Adipocyte (in vitro differentiated cells): ENCODE measurements around the gene LAPTM4A.

ENCODE experiments used
- DNase-seq: peaks from one replicate; pipeline ENCODE4 v3.0.0-alpha.2; 2015; ENCODE audit warnings: low read depth
- H3K27me3 ChIP-seq: replicated peaks from 2 replicates; pipeline ENCODE4 v1.7.0; 2013; ENCODE audit warnings: mild to moderate bottlenecking, low read length, moderate library complexity; ENCODE audit not compliant: control insufficient read depth, insufficient read depth
- H3K36me3 ChIP-seq: 2 replicates; pipeline ENCODE4 v1.7.0; 2013; ENCODE audit warnings: low read length, mild to moderate bottlenecking, moderate library complexity; ENCODE audit not compliant: control insufficient read depth, insufficient read depth, severe bottlenecking
- H3K4me1 ChIP-seq: 2 replicates; pipeline ENCODE4 v1.7.0; 2013; ENCODE audit warnings: mild to moderate bottlenecking, low read length, moderate library complexity; ENCODE audit not compliant: control insufficient read depth, insufficient read depth
- H3K4me3 ChIP-seq: 2 replicates; pipeline ENCODE4 v1.7.0; 2013; ENCODE audit warnings: mild to moderate bottlenecking, low read length, moderate library complexity
- H3K9ac ChIP-seq: 2 replicates; pipeline ENCODE4 v1.7.0; 2013; ENCODE audit warnings: mild to moderate bottlenecking, low read length, moderate library complexity
- H3K9me3 ChIP-seq: 2 replicates; pipeline ENCODE4 v1.7.0; 2013; ENCODE audit warnings: mild to moderate bottlenecking, low read length, moderate library complexity; ENCODE audit not compliant: control insufficient read depth

Gene LAPTM4A

DNA sequence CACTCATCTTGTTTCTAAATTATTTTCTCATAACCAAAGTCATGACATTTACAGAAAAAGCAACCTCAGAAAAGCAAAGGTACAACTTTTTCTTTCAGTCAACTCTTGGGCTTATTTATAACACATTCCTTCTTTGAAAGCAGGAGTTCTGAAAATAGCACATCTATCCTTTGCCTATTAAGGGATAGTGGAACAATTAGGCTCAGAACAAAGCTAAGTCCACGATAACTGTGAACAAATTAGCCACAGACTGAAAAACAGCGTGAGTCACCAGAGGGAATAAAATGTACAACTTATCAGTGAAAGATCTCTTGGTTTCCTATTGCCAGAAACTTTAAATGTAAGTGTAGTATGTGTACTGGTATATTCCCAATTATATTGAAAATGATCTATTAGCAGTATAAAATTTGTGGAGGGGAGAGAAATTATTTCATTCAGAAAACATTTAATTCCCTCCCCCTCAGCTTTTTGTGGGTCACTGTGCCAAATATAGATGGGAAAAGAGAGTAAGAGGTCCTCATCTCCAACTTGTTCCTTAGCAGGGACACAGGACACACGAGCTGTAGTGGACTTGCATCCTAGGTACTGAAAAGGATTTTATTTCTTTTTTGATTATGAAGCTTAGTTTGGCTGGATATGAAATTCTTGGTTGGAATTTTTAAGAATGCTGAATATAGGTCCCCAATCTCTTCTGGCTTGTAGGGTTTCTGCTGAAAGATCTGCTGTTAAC is 23.6 kb downstream of the LAPTM4A start:
- no peak overlapping the region for H3K4me3 ChIP-seq
- peaks cover 2% of the 10 kb centered on the region for H3K9me3 ChIP-seq
- DNase-seq = no peak
- H3K36me3 ChIP-seq = peaks cover 56% of the 10 kb centered on the region
- no peaks in the 10 kb centered on the region for H3K27me3 ChIP-seq
- H3K9ac ChIP-seq = peak overlapping the region; percentile 1
- peaks cover 14% of the 10 kb centered on the region for H3K4me1 ChIP-seq

- Histone ChIP-seq H3K36me3 (peaks cover 50% of the 10 kb centered on the region), H3K4me3 (no peak overlapping the region), H3K27me3 (no peaks in the 10 kb centered on the region), H3K9me3 (peaks cover 2% of the 10 kb centered on the region), H3K9ac (no peak overlapping the region), H3K4me1 (peaks cover 14% of the 10 kb centered on the region)
- DNase-seq = no peak
These were observed 24.2 kb downstream of the LAPTM4A start for GRCh38 chr2:20027260-20027677.

- H3K36me3 ChIP-seq = peaks cover 29% of the 10 kb centered on the region
- no peak for DNase-seq
- H3K9me3 ChIP-seq = peaks cover 13% of the 10 kb centered on the region
- H3K4me3 ChIP-seq = no peak overlapping the region
- H3K9ac ChIP-seq = no peak overlapping the region
- H3K27me3 ChIP-seq = no peaks in the 10 kb centered on the region
- H3K4me1 ChIP-seq = peaks cover 14% of the 10 kb centered on the region
These were observed 26.2 kb downstream of the LAPTM4A start for GRCh38 chr2:20025065-20025786.

GRCh38 chr2:20023688-20024087 is 27.7 kb downstream of the LAPTM4A start:
- H3K9me3 ChIP-seq = peaks cover 10% of the 10 kb centered on the region
- no peak overlapping the region for H3K9ac ChIP-seq
- H3K27me3 ChIP-seq = no peaks in the 10 kb centered on the region
- H3K4me3 ChIP-seq = no peak overlapping the region
- H3K36me3 ChIP-seq = peaks cover 14% of the 10 kb centered on the region
- peaks cover 14% of the 10 kb centered on the region for H3K4me1 ChIP-seq
- DNase-seq = no peak

DNA sequence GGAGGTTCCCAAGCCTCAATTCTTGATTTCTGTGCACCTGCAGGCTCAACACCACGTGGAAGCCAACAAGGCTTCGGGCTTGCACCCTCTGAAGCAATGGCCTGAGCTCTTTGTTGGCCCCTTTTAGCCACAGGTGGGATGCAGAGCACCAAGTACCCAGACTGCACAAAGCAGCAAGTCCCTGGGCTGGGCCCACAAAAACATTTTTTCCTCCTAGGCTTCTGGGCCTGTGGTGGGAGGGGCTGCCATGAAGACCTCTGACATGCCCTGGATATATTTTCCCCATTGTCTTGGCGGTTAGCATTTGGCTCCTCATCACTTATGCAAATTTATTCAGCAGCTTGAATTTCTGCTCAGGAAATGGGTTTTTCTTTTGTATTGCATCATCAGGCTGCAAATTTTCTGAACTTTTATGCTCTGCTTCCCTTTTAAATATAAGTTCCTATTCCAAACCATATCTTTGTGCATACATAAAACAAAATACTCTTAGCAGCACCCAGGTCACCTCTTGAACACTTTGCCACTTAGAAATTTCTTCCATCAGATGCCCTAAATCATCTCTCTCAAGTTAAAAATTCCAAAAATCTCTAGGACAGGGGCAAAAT is 29.9 kb downstream of the LAPTM4A start:
- no peak overlapping the region for H3K4me3 ChIP-seq
- H3K9me3 ChIP-seq = peaks cover 10% of the 10 kb centered on the region
- DNase-seq = no peak
- no peaks in the 10 kb centered on the region for H3K36me3 ChIP-seq
- no peak overlapping the region for H3K9ac ChIP-seq
- H3K4me1 ChIP-seq = no peaks in the 10 kb centered on the region
- H3K27me3 ChIP-seq = no peaks in the 10 kb centered on the region

DNA sequence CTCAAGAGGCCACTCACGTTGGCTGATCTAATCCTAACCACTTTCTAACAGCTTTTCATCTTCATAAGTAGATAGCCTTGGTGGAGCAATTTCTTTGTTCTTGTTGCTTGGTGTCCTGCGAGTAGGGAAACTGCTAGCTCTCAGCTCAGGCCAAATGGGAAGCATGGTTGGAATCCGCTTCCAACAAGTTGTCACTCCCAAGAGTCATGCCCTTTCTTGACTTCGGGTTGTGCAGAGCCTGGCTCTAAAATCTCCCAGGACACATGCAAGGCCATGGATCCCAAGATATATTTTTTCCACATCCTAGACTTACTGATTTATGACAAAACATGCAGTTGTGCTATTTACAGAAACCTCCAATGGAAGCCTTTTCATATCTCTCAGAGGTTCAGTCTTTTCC is 31.7 kb downstream of the LAPTM4A start:
- Histone ChIP-seq H3K36me3 (no peaks in the 10 kb centered on the region), H3K4me1 (no peaks in the 10 kb centered on the region), H3K27me3 (no peaks in the 10 kb centered on the region), H3K4me3 (no peak overlapping the region), H3K9ac (no peak overlapping the region), H3K9me3 (peaks cover 11% of the 10 kb centered on the region)
- no peak for DNase-seq

- Histone ChIP-seq H3K27me3 (no peaks in the 10 kb centered on the region), H3K9ac (no peak overlapping the region), H3K36me3 (no peaks in the 10 kb centered on the region), H3K9me3 (peaks cover 13% of the 10 kb centered on the region), H3K4me1 (no peaks in the 10 kb centered on the region), H3K4me3 (no peak overlapping the region)
- no peak for DNase-seq
These were observed 32.8 kb downstream of the LAPTM4A start for GRCh38 chr2:20018601-20019152.

DNA sequence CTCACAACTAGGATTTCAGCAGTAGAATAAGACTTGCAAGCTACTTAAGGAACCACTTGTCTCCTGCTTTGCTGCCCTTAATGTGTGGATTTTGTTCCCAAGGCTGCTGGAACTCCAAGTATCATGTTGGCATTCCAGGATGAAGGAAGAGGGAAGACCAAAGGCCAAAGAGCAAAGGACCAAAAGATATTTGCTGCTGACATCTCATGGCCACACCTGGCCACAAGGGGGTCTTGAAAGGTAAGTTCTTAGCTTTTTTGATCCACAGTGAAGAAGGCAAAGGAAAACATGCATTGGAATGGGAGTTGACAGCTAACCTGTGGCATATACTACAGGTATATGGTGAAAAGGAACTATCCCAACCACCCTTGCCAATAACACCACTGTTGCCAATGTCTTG is 35.1 kb downstream of the LAPTM4A start:
- no peak for DNase-seq
- H3K9me3 ChIP-seq = peaks cover 11% of the 10 kb centered on the region
- H3K4me1 ChIP-seq = peaks cover 8% of the 10 kb centered on the region
- H3K4me3 ChIP-seq = no peak overlapping the region
- no peaks in the 10 kb centered on the region for H3K36me3 ChIP-seq
- H3K9ac ChIP-seq = no peak overlapping the region
- H3K27me3 ChIP-seq = peaks cover 4% of the 10 kb centered on the region

- Histone ChIP-seq H3K4me3 (no peak overlapping the region), H3K9ac (no peak overlapping the region), H3K27me3 (peaks cover 6% of the 10 kb centered on the region), H3K9me3 (peaks cover 4% of the 10 kb centered on the region), H3K36me3 (no peaks in the 10 kb centered on the region), H3K4me1 (peaks cover 8% of the 10 kb centered on the region)
- DNase-seq = peak; percentile 86
These were observed 35.8 kb downstream of the LAPTM4A start for GRCh38 chr2:20015482-20016083.

GRCh38 chr2:20013126-20013849 is 38.1 kb downstream of the LAPTM4A start:
- peak overlapping the region; percentile 84 for H3K9ac ChIP-seq
- peaks cover 3% of the 10 kb centered on the region for H3K9me3 ChIP-seq
- no peak for DNase-seq
- H3K4me3 ChIP-seq = peak overlapping the region; percentile 78
- no peaks in the 10 kb centered on the region for H3K36me3 ChIP-seq
- H3K27me3 ChIP-seq = peaks cover 6% of the 10 kb centered on the region
- peaks cover 8% of the 10 kb centered on the region for H3K4me1 ChIP-seq
